ENCODE data around the gene SLC13A3. TPM values are rescaled to one million over a fixed set of nuclear protein-coding genes. Genes with fewer than 3 reads are reported as not detected.

The SLC13A3 gene
- total and polyA plus RNA-seq, 2 of the 4 experiments (the other 2 are of a cell fraction) = 2.5 to 4.2 TPM

DNA sequence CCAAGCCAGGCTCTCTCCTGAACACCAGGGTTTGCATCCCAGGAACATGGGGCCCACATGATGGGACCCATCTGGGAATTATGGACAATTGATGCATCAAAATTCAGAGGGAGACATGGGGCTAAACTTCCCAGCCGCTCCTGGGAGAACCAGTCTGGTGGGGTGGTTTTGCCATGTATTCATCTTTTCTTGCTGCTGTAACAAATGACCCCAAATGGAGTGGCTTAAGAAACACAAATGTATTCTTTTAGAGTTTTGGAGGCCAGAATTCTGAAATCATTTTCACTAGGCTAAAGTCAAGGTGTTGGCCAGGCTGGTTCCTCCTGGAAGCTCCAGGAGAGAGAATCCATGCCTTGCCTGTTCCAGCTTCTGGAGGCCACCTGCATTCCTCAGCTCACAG lies 6.5 kb downstream of the SLC13A3 start:
- WGBS, 2 experiments (ENCODE audit: extremely low coverage in 2 of 2, insufficient read length in 1 of 2) = no CpG with 5 or more reads among the region's 1 CpG
- Histone ChIP-seq H3K9me1 (ENCODE audit: insufficient read depth, low read length) (no peaks in the 10 kb centered on the region), H4K8ac (ENCODE audit: low read depth in 2 of 2, low read length in 2 of 2) (no peak overlapping the region), H3K9ac (ENCODE audit: low read depth, low read length) (no peak overlapping the region), H3K9me3 (ENCODE audit: control insufficient read depth, insufficient read depth, low read length) (no peaks in the 10 kb centered on the region), H3K4me3 (ENCODE audit: insufficient read depth, low read depth, low read length) (no peak overlapping the region), H3K27ac (ENCODE audit: insufficient read depth, low read length) (no peak overlapping the region), H3K4ac (ENCODE audit: low read depth, low read length) (no peak overlapping the region), H3K18ac (ENCODE audit: low read depth, low read length) (no peak overlapping the region), H2BK5ac (ENCODE audit: low read depth, low read length, poor library complexity, severe bottlenecking) (no peak overlapping the region), H3K23ac (ENCODE audit: low read depth, low read length) (no peak overlapping the region), H3K56ac (ENCODE audit: extremely low read depth, insufficient read depth, low read length) (no peak overlapping the region), H2AK5ac (ENCODE audit: low read depth, low read length) (no peak overlapping the region), H4K20me1 (ENCODE audit: insufficient read depth, low read length) (no peaks in the 10 kb centered on the region), H3K79me1 (ENCODE audit: low read depth in 1 of 2, low read length in 2 of 2) (no peaks in the 10 kb centered on the region), H2AFZ (replicated peaks; ENCODE audit: low read length, poor library complexity) (no peak overlapping the region), H3K4me1 (ENCODE audit: control insufficient read depth, insufficient read depth, low read length) (peaks cover 3% of the 10 kb centered on the region; the same call in 1 of the 2 replicates), H2BK120ac (ENCODE audit: low read depth, low read length) (no peak overlapping the region), H2BK15ac (ENCODE audit: low read depth, low read length) (no peak overlapping the region), H2BK20ac (ENCODE audit: low read depth, low read length) (no peak overlapping the region), H3K27me3 (ENCODE audit: control insufficient read depth, insufficient read depth, low read length) (peaks cover 10% of the 10 kb centered on the region), H3K36me3 (ENCODE audit: control insufficient read depth, insufficient read depth, low read length) (no peaks in the 10 kb centered on the region), H4K5ac (ENCODE audit: low read depth, low read length) (no peak overlapping the region), H4K91ac (ENCODE audit: insufficient read depth, low read depth, low read length) (no peak overlapping the region), H3K4me2 (ENCODE audit: low read depth, low read length) (no peak overlapping the region), H3K14ac (replicated peaks; ENCODE audit: low read depth, low read length) (no peak overlapping the region), H2AK9ac (replicated peaks; ENCODE audit: low read depth, low read length, poor library complexity) (no peak overlapping the region)
- intact Hi-C loops (cut with micrococcal nuclease) (no loop called here), in situ Hi-C loops (cut with MboI; ENCODE audit: low sequenced_read_pairs) (no loop called here), dilution Hi-C loops (cut with HindIII; ENCODE audit: low sequenced_read_pairs, unreplicated experiment) (no loop called here)
- ATAC-seq (ENCODE audit: low read depth) (no peak), DNase-seq (no peak)
- no peak for TF ChIP-seq RAD21 (IDR thresholded peaks at IDR 0.05; ENCODE audit: low read length)
- no peak for TF ChIP-seq MXI1 (IDR thresholded peaks at IDR 0.05; ENCODE audit: borderline replicate concordance, low read depth, low read length)
- TF ChIP-seq CHD1 (IDR thresholded peaks at IDR 0.05; ENCODE audit: low read depth, low read length) = no peak
- no peak for TF ChIP-seq CTCF (conservative IDR thresholded peaks at IDR 0.05; ENCODE audit: low read depth, low read length)
- TF ChIP-seq FOS (IDR thresholded peaks at IDR 0.05; ENCODE audit: low read depth, low read length) = no peak
- no peak for TF ChIP-seq RFX5 (IDR thresholded peaks at IDR 0.05; ENCODE audit: low read depth, low read length)
- TF ChIP-seq USF2 (IDR thresholded peaks at IDR 0.05; ENCODE audit: low read depth, low read length) = no peak
- no peak for TF ChIP-seq SMC3 (IDR thresholded peaks at IDR 0.05; ENCODE audit: low read depth, low read length)
- TF ChIP-seq MAZ (IDR thresholded peaks at IDR 0.05; ENCODE audit: borderline replicate concordance, low read depth, low read length) = no peak
- no peak for TF ChIP-seq POLR2A (IDR thresholded peaks at IDR 0.05; ENCODE audit: low read depth, low read length)
- no peak for TF ChIP-seq MAFK (IDR thresholded peaks at IDR 0.05; ENCODE audit: low read depth, low read length)
- TF ChIP-seq CEBPB (IDR thresholded peaks at IDR 0.05; ENCODE audit: low read depth, low read length) = no peak
- TF ChIP-seq RCOR1 (IDR thresholded peaks at IDR 0.05; ENCODE audit: insufficient replicate concordance, low read length) = no peak
- no peak for TF ChIP-seq NFE2L2 (IDR thresholded peaks at IDR 0.05; ENCODE audit: low read depth, low read length)
- no peak for TF ChIP-seq ELK1 (IDR thresholded peaks at IDR 0.05; ENCODE audit: borderline replicate concordance, low read depth, low read length)
- TF ChIP-seq BHLHE40 (IDR thresholded peaks at IDR 0.05; ENCODE audit: low read depth, low read length) = no peak
- ChIA-PET POLR2A (ENCODE audit: unreplicated experiment) (no interaction called here), CTCF (no interaction called here)
- BruUV-seq (replicated peaks) = no TSS peak
